ENCODE results near the gene PDHB.

Gene PDHB

DNA sequence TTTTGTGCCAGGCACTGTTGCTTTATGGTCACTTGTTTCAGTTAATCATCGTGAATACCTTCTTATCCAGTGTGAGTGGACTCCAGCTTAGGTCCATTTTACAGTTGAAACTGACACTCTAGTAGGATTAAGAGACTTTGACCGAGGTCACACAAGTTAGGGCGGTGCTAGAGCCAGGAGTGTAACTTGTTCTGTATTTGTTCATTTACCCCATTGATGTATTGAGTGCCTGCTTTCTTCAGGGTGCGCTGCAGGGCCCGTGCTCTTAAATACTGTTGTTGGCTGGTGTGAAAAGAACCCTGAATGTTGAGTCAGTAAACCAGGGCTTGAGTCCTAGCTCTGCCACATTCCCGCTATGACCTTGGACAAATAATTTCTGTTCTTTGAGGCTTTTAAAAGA lies 15.4 kb downstream of the PDHB start:
- H3K27me3 ChIP-seq = no peaks in the 10 kb centered on the region
- peak overlapping the region; percentile 7 for H3K27ac ChIP-seq
- H3K4me1 ChIP-seq (ENCODE audit: control insufficient read depth in 1 of 2, insufficient read depth in 1 of 2, low read depth in 1 of 2, low read length in 1 of 2) = peaks cover 0 to 4% of the 10 kb centered on the region in 2 experiments
- no peaks in the 10 kb centered on the region for H3K9me3 ChIP-seq
- H3K36me3 ChIP-seq = peaks cover 98% of the 10 kb centered on the region
- no peak overlapping the region for H3K4me3 ChIP-seq (ENCODE audit: low read depth in 1 of 2, low read length in 1 of 2)
- TF ChIP-seq, protein P1, sequence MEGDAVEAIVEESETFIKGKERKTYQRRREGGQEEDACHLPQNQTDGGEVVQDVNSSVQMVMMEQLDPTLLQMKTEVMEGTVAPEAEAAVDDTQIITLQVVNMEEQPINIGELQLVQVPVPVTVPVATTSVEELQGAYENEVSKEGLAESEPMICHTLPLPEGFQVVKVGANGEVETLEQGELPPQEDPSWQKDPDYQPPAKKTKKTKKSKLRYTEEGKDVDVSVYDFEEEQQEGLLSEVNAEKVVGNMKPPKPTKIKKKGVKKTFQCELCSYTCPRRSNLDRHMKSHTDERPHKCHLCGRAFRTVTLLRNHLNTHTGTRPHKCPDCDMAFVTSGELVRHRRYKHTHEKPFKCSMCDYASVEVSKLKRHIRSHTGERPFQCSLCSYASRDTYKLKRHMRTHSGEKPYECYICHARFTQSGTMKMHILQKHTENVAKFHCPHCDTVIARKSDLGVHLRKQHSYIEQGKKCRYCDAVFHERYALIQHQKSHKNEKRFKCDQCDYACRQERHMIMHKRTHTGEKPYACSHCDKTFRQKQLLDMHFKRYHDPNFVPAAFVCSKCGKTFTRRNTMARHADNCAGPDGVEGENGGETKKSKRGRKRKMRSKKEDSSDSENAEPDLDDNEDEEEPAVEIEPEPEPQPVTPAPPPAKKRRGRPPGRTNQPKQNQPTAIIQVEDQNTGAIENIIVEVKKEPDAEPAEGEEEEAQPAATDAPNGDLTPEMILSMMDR (IDR thresholded peaks at IDR 0.05) = no peak

GRCh38 chr3:58417075-58417474 lies 16.6 kb downstream of the PDHB start:
- TF ChIP-seq, protein P1 (IDR thresholded peaks at IDR 0.05) = no peak
- Histone ChIP-seq H3K27me3 (no peaks in the 10 kb centered on the region), H3K27ac (no peak overlapping the region), H3K4me3 (ENCODE audit: low read depth in 1 of 2, low read length in 1 of 2) (no peak overlapping the region), H3K36me3 (peaks cover 98% of the 10 kb centered on the region), H3K4me1 (ENCODE audit: control insufficient read depth in 1 of 2, insufficient read depth in 1 of 2, low read depth in 1 of 2, low read length in 1 of 2) (peaks cover 0 to 4% of the 10 kb centered on the region in 2 experiments), H3K9me3 (no peaks in the 10 kb centered on the region)

DNA sequence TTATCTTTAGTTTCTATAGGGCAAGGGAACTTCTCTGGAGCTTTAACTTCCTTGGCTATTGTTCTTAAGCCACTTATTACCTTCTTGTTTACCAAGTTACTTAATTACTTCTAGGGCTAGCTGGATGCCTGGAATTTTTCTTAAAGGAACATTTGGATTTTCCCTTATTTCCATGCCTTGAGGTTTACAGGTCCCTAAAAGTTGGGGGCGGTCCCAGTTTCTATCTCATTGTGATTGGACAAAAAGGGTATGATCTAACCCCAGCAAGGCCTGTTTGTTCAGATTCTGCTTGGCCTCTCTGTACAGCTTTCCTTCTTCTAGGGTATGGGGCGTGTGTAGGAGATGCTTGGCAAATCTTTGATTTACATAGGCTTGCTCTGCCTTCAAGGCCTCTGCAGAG lies 17.4 kb downstream of the PDHB start:
- no peak overlapping the region for H3K27ac ChIP-seq
- TF ChIP-seq, protein P1 (IDR thresholded peaks at IDR 0.05) = no peak
- peaks cover 0 to 4% of the 10 kb centered on the region in 2 experiments for H3K4me1 ChIP-seq (ENCODE audit: control insufficient read depth in 1 of 2, insufficient read depth in 1 of 2, low read depth in 1 of 2, low read length in 1 of 2)
- H3K4me3 ChIP-seq (ENCODE audit: low read depth in 1 of 2, low read length in 1 of 2) = no peak overlapping the region
- H3K9me3 ChIP-seq = no peaks in the 10 kb centered on the region
- H3K27me3 ChIP-seq = no peaks in the 10 kb centered on the region
- H3K36me3 ChIP-seq = peaks cover 98% of the 10 kb centered on the region

- peaks cover 98% of the 10 kb centered on the region for H3K36me3 ChIP-seq
- no peak overlapping the region for H3K4me3 ChIP-seq (ENCODE audit: low read depth in 1 of 2, low read length in 1 of 2)
- no peaks in the 10 kb centered on the region for H3K27me3 ChIP-seq
- H3K9me3 ChIP-seq = no peaks in the 10 kb centered on the region
- TF ChIP-seq, protein P1 (IDR thresholded peaks at IDR 0.05) = peak; percentile 71
- H3K4me1 ChIP-seq (ENCODE audit: control insufficient read depth in 1 of 2, insufficient read depth in 1 of 2, low read depth in 1 of 2, low read length in 1 of 2) = peaks cover 0 to 4% of the 10 kb centered on the region in 2 experiments
- H3K27ac ChIP-seq = no peak overlapping the region
These were observed 19.0 kb downstream of the PDHB start for GRCh38 chr3:58414538-58415197.

- Histone ChIP-seq H3K9me3 (no peaks in the 10 kb centered on the region), H3K4me3 (ENCODE audit: low read depth in 1 of 2, low read length in 1 of 2) (no peak overlapping the region), H3K36me3 (peaks cover 98% of the 10 kb centered on the region), H3K4me1 (ENCODE audit: control insufficient read depth in 1 of 2, insufficient read depth in 1 of 2, low read depth in 1 of 2, low read length in 1 of 2) (no peaks in the 10 kb centered on the region), H3K27me3 (no peaks in the 10 kb centered on the region), H3K27ac (no peak overlapping the region)
- TF ChIP-seq, protein P1 (IDR thresholded peaks at IDR 0.05) = no peak
These were observed 21.5 kb downstream of the PDHB start for GRCh38 chr3:58411851-58412830.

Data from neutrophil (primary cell).